GM12878 (cell line): ENCODE measurements around the gene HAND1. TPM values are rescaled to one million over a fixed set of nuclear protein-coding genes. Genes with fewer than 3 reads are reported as not detected.
A peak's percentile ranks its signal among the peaks of the same experiment; 100 is the strongest.
"Not testable (repeated sequence)": the region's sequence is repeated elsewhere in the genome, so short reads cannot be mapped to it uniquely, and the experiment has no call there.

Experiments used
- ATAC-seq: fragments of 200-7000 bp; cut with Tn5 transposase; 3 replicates; pipeline ENCODE4 v1.9.1; 2020; ENCODE audit warnings: mild to moderate bottlenecking, moderate library complexity
- BruUV-seq: library from RNA; stranded (reverse); fragments of 400-500 nt; replicated peaks from 2 replicates; lab custom pipeline; 2021; lab: Mats Ljungman, UMichigan
- CTCF ChIA-PET: fragments of 300-600 bp; sonication (Branson Sonifier 250); formaldehyde crosslinking; extraction: SDS; loops from one replicate; lab custom pipeline; 2021; ENCODE audit warnings: inconsistent platforms; lab: Yijun Ruan, JAX
- POLR2A ChIA-PET: fragments of 350-600 bp; formaldehyde crosslinking; extraction: SDS; loops from one replicate; lab custom pipeline; 2021; ENCODE audit warnings: inconsistent platforms; lab: Charles Lee
- RAD21 ChIA-PET: fragments of 300-600 bp; sonication (Branson Sonifier 250); formaldehyde crosslinking; loops from one replicate; lab custom pipeline; 2023; ENCODE audit warnings: antibody characterized with exemption; ENCODE audit not compliant: unreplicated experiment; lab: Charles Lee
- SMC1A ChIA-PET: fragments of 300-600 bp; sonication (Branson Sonifier 250); formaldehyde crosslinking; loops from one replicate; lab custom pipeline; 2023; ENCODE audit not compliant: unreplicated experiment, uncharacterized antibody; lab: Charles Lee
- DNase-seq: peaks from one replicate; pipeline ENCODE4 v3.0.0-alpha.2; 2011; ENCODE audit warnings: low read depth, low spot score
- FAIRE-seq: peaks from 3 replicates; lab custom pipeline; 2011; peaks lifted over from hg19 to GRCh38; lab: Jason Lieb, UNC
- H2AFZ ChIP-seq: 2 replicates; pipeline ENCODE4 v1.6.0; 2011; ENCODE audit warnings: low read depth, low read length, control low read depth; ENCODE audit not compliant: control insufficient read depth
- H3K27ac ChIP-seq: 2 replicates; pipeline ENCODE4 v1.5.1; 2011; ENCODE audit warnings: control low read depth; ENCODE audit not compliant: control insufficient read depth, insufficient read depth
- H3K27me3 ChIP-seq, 2 experiments: replicated peaks in 1 of 2; 2 replicates each; pipeline versions ENCODE4 v1.6.0 to v1.6.1; 2011; ENCODE audit warnings: low read length in 1 of 2; ENCODE audit not compliant: control insufficient read depth in 2 of 2, insufficient read depth in 2 of 2
- H3K36me3 ChIP-seq, 2 experiments: 2 replicates each; pipeline ENCODE4 v1.5.1; 2011; ENCODE audit warnings: low read length in 1 of 2; ENCODE audit not compliant: control insufficient read depth in 2 of 2, insufficient read depth in 2 of 2
- H3K4me1 ChIP-seq: 2 replicates; pipeline ENCODE4 v1.6.1; 2011; ENCODE audit warnings: mild to moderate bottlenecking, low read length, moderate library complexity, mixed read lengths; ENCODE audit not compliant: control insufficient read depth, insufficient read depth
- H3K4me2 ChIP-seq: 2 replicates; pipeline ENCODE4 v1.6.0; 2011; ENCODE audit warnings: control low read depth; ENCODE audit not compliant: control insufficient read depth, insufficient read depth
- H3K4me3 ChIP-seq: fragments of 200-600 bp; sonication (generic); 2 replicates; pipeline ENCODE4 v1.5.1; 2016
- H3K79me2 ChIP-seq: 2 replicates; pipeline ENCODE4 v1.6.0; 2011; ENCODE audit warnings: low read length; ENCODE audit not compliant: control insufficient read depth, insufficient read depth
- H3K9ac ChIP-seq: 2 replicates; pipeline ENCODE4 v1.8.0; 2011; ENCODE audit warnings: low read length, control low read depth, mixed read lengths; ENCODE audit not compliant: control insufficient read depth, insufficient read depth
- H3K9me3 ChIP-seq: replicated peaks from 3 replicates; pipeline ENCODE4 v1.5.1; 2011; ENCODE audit warnings: mild to moderate bottlenecking, low read length; ENCODE audit not compliant: control insufficient read depth, insufficient read depth
- H4K20me1 ChIP-seq: 2 replicates; pipeline ENCODE4 v1.6.0; 2011; ENCODE audit not compliant: control insufficient read depth, insufficient read depth
- ATF2 ChIP-seq: IDR thresholded peaks from 2 replicates; pipeline ENCODE4 v1.6.1; 2012; ENCODE audit warnings: low read length, inconsistent platforms
- ATF7 ChIP-seq: fragments of 450-650 bp; IDR thresholded peaks from 2 replicates; pipeline ENCODE4 v1.6.1; 2016; ENCODE audit warnings: low read depth, mild to moderate bottlenecking
- BHLHE40 ChIP-seq, 2 experiments: fragments of 450-650 bp in 1 of 2; IDR thresholded peaks; 2 replicates each; pipeline ENCODE4 v1.6.1; 2011 to 2017; ENCODE audit warnings: low read depth in 2 of 2, borderline replicate concordance in 1 of 2, improper control_type of control experiment in 1 of 2, low read length in 1 of 2, mild to moderate bottlenecking in 1 of 2
- CREB1 ChIP-seq: IDR thresholded peaks from 2 replicates; pipeline ENCODE4 v1.6.1; 2012; ENCODE audit warnings: low read depth, mild to moderate bottlenecking, inconsistent platforms
- CREM ChIP-seq: IDR thresholded peaks from 2 replicates; pipeline ENCODE4 v1.6.1; 2014; ENCODE audit warnings: antibody characterized with exemption, low read depth
- ETV6 ChIP-seq, 2 experiments: fragments of 450-650 bp in 1 of 2; IDR thresholded peaks in 1 of 2; conservative IDR thresholded peaks in 1 of 2; 2 replicates each; pipeline ENCODE4 v1.6.1; 2014; ENCODE audit warnings: antibody characterized with exemption in 1 of 2, borderline replicate concordance in 1 of 2, low read depth in 1 of 2, mild to moderate bottlenecking in 1 of 2, moderate library complexity in 1 of 2
- FOXM1 ChIP-seq: IDR thresholded peaks from 2 replicates; pipeline ENCODE4 v1.6.1; 2012; ENCODE audit warnings: low read depth, mild to moderate bottlenecking, inconsistent platforms, low read length, moderate library complexity
- IKZF1 ChIP-seq: fragments of 450-650 bp; conservative IDR thresholded peaks from 2 replicates; pipeline ENCODE4 v1.6.1; 2017; ENCODE audit warnings: antibody characterized with exemption, mild to moderate bottlenecking
- IKZF2 ChIP-seq, 2 experiments: fragments of 450-650 bp; IDR thresholded peaks; 2 replicates each; pipeline ENCODE4 v1.6.1; 2017; ENCODE audit warnings: mild to moderate bottlenecking in 2 of 2, moderate library complexity in 2 of 2
- JUNB ChIP-seq: IDR thresholded peaks from 2 replicates; pipeline ENCODE4 v1.6.1; 2016; ENCODE audit warnings: antibody characterized with exemption, mild to moderate bottlenecking
- MTA2 ChIP-seq: fragments of 450-650 bp; IDR thresholded peaks from 2 replicates; pipeline ENCODE4 v1.6.1; 2016; ENCODE audit warnings: low read depth, mild to moderate bottlenecking, moderate library complexity
- NBN ChIP-seq: fragments of 450-650 bp; IDR thresholded peaks from 2 replicates; pipeline ENCODE4 v1.6.1; 2016
- NFIC ChIP-seq: IDR thresholded peaks from 2 replicates; pipeline ENCODE4 v1.6.1; 2012; ENCODE audit warnings: low read depth, mild to moderate bottlenecking, inconsistent platforms, low read length, moderate library complexity
- RAD21 ChIP-seq: IDR thresholded peaks from 2 replicates; pipeline ENCODE4 v1.6.1; 2011; ENCODE audit warnings: mild to moderate bottlenecking, low read depth, low read length, moderate library complexity; ENCODE audit not compliant: insufficient read depth
- RUNX3 ChIP-seq: IDR thresholded peaks from 2 replicates; pipeline ENCODE4 v1.6.1; 2012; ENCODE audit warnings: low read length, inconsistent platforms
- TCF12 ChIP-seq: IDR thresholded peaks from 2 replicates; pipeline ENCODE4 v1.6.1; 2011; ENCODE audit warnings: low read depth, mild to moderate bottlenecking, low read length
- ZBED1 ChIP-seq: IDR thresholded peaks from 2 replicates; pipeline ENCODE4 v1.6.1; 2016; ENCODE audit warnings: borderline replicate concordance
- ZNF384 ChIP-seq: IDR thresholded peaks from 2 replicates; pipeline ENCODE4 v1.6.1; 2012; ENCODE audit warnings: low read depth, mild to moderate bottlenecking, low read length, improper control_type of control experiment, borderline replicate concordance
- WGBS: methylation state at CpG from one replicate; pipeline ENCODE4 v1.1.6; 2016; ENCODE audit warnings: low lambda C conversion rate; ENCODE audit not compliant: insufficient replicate concordance, insufficient coverage; ENCODE audit errors: missing lambda C conversion rate; 5-methylcytosine and 5-hydroxymethylcytosine counted together
- in situ Hi-C: fragments of 300-500 bp; cut with MboI; formaldehyde crosslinking; loops from 9 replicates; pipeline ENCODE4 v1.14.3; 2018; ENCODE audit warnings: mixed read lengths
- intact Hi-C: fragments of 100-400 bp; cut with micrococcal nuclease; formaldehyde crosslinking; loops from one replicate; pipeline ENCODE4 v1.14.2; 2022; ENCODE audit not compliant: unreplicated experiment
- polyA plus RNA-seq, 11 experiments: library from polyadenylated mRNA; depleted of rRNA in 4 of 11; unstranded in 6 of 11; stranded (reverse) in 5 of 11; fragments of >200 nt; fragmentation: Nextera tagmentation in 4 of 11; fragmentation: Illumina TruSeq in 1 of 11; extraction: Ambion mirVana in 4 of 11; extraction: Trizol in 1 of 11; gene quantifications; 1 replicate in 1 of 11; 2 replicates in 10 of 11; pipeline versions ENCODE4 v1.2.1 to v1.2.3, GENCODE V29; 2011 to 2016; ENCODE audit warnings: inconsistent platforms in 2 of 11, missing spikeins in 2 of 11, low read depth in 1 of 11
- total RNA-seq, 4 experiments: library from RNA; depleted of rRNA in 3 of 4; stranded (reverse); fragments of >200 nt in 3 of 4; fragmentation: Illumina TruSeq in 1 of 4; extraction: Trizol in 1 of 4; gene quantifications; 2 replicates each; pipeline versions ENCODE4 v1.2.1 to v1.2.3, GENCODE V29; 2013 to 2021
- TF ChIP-seq, protein P1 (sequence below): fragments of 450-650 bp; IDR thresholded peaks from 2 replicates; pipeline ENCODE4 v1.6.1; 2017; ENCODE audit warnings: mild to moderate bottlenecking, low read depth, inconsistent platforms; ENCODE audit not compliant: poor library complexity, severe bottlenecking
- TF ChIP-seq, protein P2 (sequence below): fragments of 450-650 bp; IDR thresholded peaks from 2 replicates; pipeline ENCODE4 v1.6.1; 2016; ENCODE audit warnings: mild to moderate bottlenecking

Gene HAND1
- total and polyA plus RNA-seq, 10 of the 15 experiments (the other 5 are each of a cell fraction or from before 2014, with no cell fraction given): 0.06 to 0.41 (median 0.27) TPM; not detected in 4

GRCh38 chr5:154515488-154515887 lies 37.5 kb upstream of the HAND1 start:
- peak; percentile 52 for DNase-seq
- H2AFZ ChIP-seq, H3K9me3 ChIP-seq, H3K27me3 ChIP-seq, H3K4me2 ChIP-seq, H3K79me2 ChIP-seq, in situ Hi-C loops, H3K9ac ChIP-seq, FAIRE-seq, H4K20me1 ChIP-seq, BruUV-seq, H3K4me3 ChIP-seq, H3K27ac ChIP-seq, H3K36me3 ChIP-seq, intact Hi-C loops: not testable (repeated sequence)
- WGBS: 4% methylated on average over 6 of the region's 6 CpGs
- ChIA-PET SMC1A (interaction anchor here (0.7 to 9.5 kb wide), 3 partner anchors 14 to 46 kb away, joined by 3 to 108 read pairs (median 29); no protein-coding TSS in a partner anchor), POLR2A (interaction anchor here (4.2 kb wide), 1 partner anchor 13 kb away, joined by 35 read pairs; no protein-coding TSS in a partner anchor), CTCF (interaction anchor here (0.9 to 6.9 kb wide), 5 partner anchors 10 to 60 kb away, joined by 3 to 79 read pairs (median 4); no protein-coding TSS in a partner anchor), RAD21 (interaction anchor here (1.0 to 8.2 kb wide), 4 partner anchors 9 to 92 kb away, joined by 3 to 62 read pairs (median 4); no protein-coding TSS in a partner anchor)
- peaks cover 43% of the 10 kb centered on the region for H3K4me1 ChIP-seq
- peak; percentile 75 for ATAC-seq
- TF ChIP-seq, protein P1, sequence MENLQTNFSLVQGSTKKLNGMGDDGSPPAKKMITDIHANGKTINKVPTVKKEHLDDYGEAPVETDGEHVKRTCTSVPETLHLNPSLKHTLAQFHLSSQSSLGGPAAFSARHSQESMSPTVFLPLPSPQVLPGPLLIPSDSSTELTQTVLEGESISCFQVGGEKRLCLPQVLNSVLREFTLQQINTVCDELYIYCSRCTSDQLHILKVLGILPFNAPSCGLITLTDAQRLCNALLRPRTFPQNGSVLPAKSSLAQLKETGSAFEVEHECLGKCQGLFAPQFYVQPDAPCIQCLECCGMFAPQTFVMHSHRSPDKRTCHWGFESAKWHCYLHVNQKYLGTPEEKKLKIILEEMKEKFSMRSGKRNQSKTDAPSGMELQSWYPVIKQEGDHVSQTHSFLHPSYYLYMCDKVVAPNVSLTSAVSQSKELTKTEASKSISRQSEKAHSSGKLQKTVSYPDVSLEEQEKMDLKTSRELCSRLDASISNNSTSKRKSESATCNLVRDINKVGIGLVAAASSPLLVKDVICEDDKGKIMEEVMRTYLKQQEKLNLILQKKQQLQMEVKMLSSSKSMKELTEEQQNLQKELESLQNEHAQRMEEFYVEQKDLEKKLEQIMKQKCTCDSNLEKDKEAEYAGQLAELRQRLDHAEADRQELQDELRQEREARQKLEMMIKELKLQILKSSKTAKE: peak; percentile 69
- TF ChIP-seq JUNB (peak; percentile 90), ZNF384 (peak; percentile 61; the same call in 1 of the 2 replicates), CREM (peak; percentile 53; the same call in 1 of the 2 replicates), IKZF2 (IDR thresholded peaks at IDR 0.05) (peak; percentile 70 to 73; a peak in 3 of 4 replicates), NBN (0 out of 2 replicates have a peak, but pooled peaks have one; percentile 48), RUNX3 (peak; percentile 34; the same call in 1 of the 2 replicates), ATF2 (peak; percentile 43; the same call in 1 of the 2 replicates), RAD21 (peak; percentile 17; the same call in 1 of the 2 replicates), ETV6 (conservative IDR thresholded peaks at IDR 0.05 in 1 of 2, IDR thresholded peaks at IDR 0.05 in 1 of 2; ENCODE audit: borderline replicate concordance in 1 of 2, low read depth in 1 of 2) (0 out of 4 replicates have a peak, but pooled peaks of 1 of the 2 experiments have one; percentile 12), BHLHE40 (IDR thresholded peaks at IDR 0.05; ENCODE audit: borderline replicate concordance in 1 of 2, low read depth in 2 of 2, low read length in 1 of 2) (peak in 1 of 2 experiments; percentile 58; a peak in 1 of 4 replicates), IKZF1 (0 out of 2 replicates have a peak, but pooled peaks have one; percentile 46), MTA2 (peak; percentile 53; the same call in 1 of the 2 replicates), NFIC (peak; percentile 62), ATF7 (peak; percentile 56; the same call in 1 of the 2 replicates), FOXM1 (peak; percentile 52), CREB1 (0 out of 2 replicates have a peak, but pooled peaks have one; percentile 21), ZBED1 (peak; percentile 71; the same call in 1 of the 2 replicates), TCF12 (peak; percentile 73)
- TF ChIP-seq, protein P2, sequence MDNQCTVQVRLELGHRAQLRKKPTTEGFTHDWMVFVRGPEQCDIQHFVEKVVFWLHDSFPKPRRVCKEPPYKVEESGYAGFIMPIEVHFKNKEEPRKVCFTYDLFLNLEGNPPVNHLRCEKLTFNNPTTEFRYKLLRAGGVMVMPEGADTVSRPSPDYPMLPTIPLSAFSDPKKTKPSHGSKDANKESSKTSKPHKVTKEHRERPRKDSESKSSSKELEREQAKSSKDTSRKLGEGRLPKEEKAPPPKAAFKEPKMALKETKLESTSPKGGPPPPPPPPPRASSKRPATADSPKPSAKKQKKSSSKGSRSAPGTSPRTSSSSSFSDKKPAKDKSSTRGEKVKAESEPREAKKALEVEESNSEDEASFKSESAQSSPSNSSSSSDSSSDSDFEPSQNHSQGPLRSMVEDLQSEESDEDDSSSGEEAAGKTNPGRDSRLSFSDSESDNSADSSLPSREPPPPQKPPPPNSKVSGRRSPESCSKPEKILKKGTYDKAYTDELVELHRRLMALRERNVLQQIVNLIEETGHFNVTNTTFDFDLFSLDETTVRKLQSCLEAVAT: peak; percentile 36; the same call in 1 of the 2 replicates
